Esophagus (tissue), 2 donors: ENCODE measurements around the gene POLR3H. TPM values are rescaled to one million over a fixed set of nuclear protein-coding genes. Genes with fewer than 3 reads are reported as not detected.

Source experiments
- H3K27ac ChIP-seq, 2 donors: one replicate each; pipeline ENCODE4 v1.5.1; 2013; ENCODE audit warnings: low read depth in 2 of 2, mild to moderate bottlenecking in 2 of 2, inconsistent platforms in 1 of 2, low read length in 1 of 2, moderate library complexity in 1 of 2
- H3K27me3 ChIP-seq, 2 donors: one replicate each; pipeline ENCODE4 v1.6.1; 2013; ENCODE audit warnings: low read length in 2 of 2, control low read depth in 1 of 2, mild to moderate bottlenecking in 1 of 2; ENCODE audit not compliant: insufficient read depth in 2 of 2, control insufficient read depth in 1 of 2
- H3K36me3 ChIP-seq, 2 donors: one replicate each; pipeline ENCODE4 v1.6.1; 2013; ENCODE audit warnings: low read length in 1 of 2; ENCODE audit not compliant: control insufficient read depth in 2 of 2, insufficient read depth in 2 of 2
- H3K4me1 ChIP-seq, 2 donors: one replicate each; pipeline ENCODE4 v1.6.1; 2013; ENCODE audit warnings: low read length in 1 of 2; ENCODE audit not compliant: control insufficient read depth in 2 of 2, insufficient read depth in 2 of 2
- H3K4me3 ChIP-seq, 2 donors: one replicate each; pipeline ENCODE4 v1.5.1; 2013; ENCODE audit warnings: low read length in 2 of 2, mild to moderate bottlenecking in 2 of 2, low read depth in 1 of 2, moderate library complexity in 1 of 2
- H3K9me3 ChIP-seq, 2 donors: one replicate each; pipeline ENCODE4 v1.6.1; 2013; ENCODE audit warnings: mild to moderate bottlenecking in 2 of 2, low read depth in 1 of 2, low read length in 1 of 2, moderate library complexity in 1 of 2; ENCODE audit not compliant: control insufficient read depth in 2 of 2, insufficient read depth in 1 of 2
- WGBS, 2 donors: extraction: QIAGEN DNeasy Blood & Tissue Kit; methylation state at CpG; one replicate each; pipeline ENCODE4 v1.1.7; 2013; 5-methylcytosine and 5-hydroxymethylcytosine counted together
- polyA plus RNA-seq, 2 donors: library from polyadenylated mRNA; stranded (reverse); fragments of 200-250 nt; gene quantifications; one replicate each; pipeline ENCODE4 v1.2.3, GENCODE V29; 2013
- donor health status: healthy with polysubstance abuse.
- donor health status: Bipolar disorder and iron deficiency.

Gene POLR3H
- polyA plus RNA-seq, 2 donors = 24.3 to 25.9 TPM

- H3K36me3 ChIP-seq = peaks cover 0 to 6% of the 10 kb centered on the region in 2 donors
These were observed 52.7 kb downstream of the POLR3H start for GRCh38 chr22:41491374-41492100.

GRCh38 chr22:41488596-41489385 lies 55.5 kb downstream of the POLR3H start:
- Histone ChIP-seq H3K27me3 (no peaks in the 10 kb centered on the region), H3K4me3 (no peak overlapping the region), H3K27ac (no peak overlapping the region), H3K36me3 (no peaks in the 10 kb centered on the region), H3K4me1 (peaks cover 2 to 5% of the 10 kb centered on the region in 2 donors), H3K9me3 (no peaks in the 10 kb centered on the region)
- 70 to 72% methylated on average over 3 of the region's 3 CpGs for WGBS, 2 donors

More at GRCh38 chr22:41491374-41492100, 52.7 kb downstream of the POLR3H start:
- H3K4me3 ChIP-seq = no peak overlapping the region
- H3K9me3 ChIP-seq = no peaks in the 10 kb centered on the region
- WGBS, 2 donors = 71 to 72% methylated on average over 5 of the region's 5 CpGs
- H3K27me3 ChIP-seq = no peaks in the 10 kb centered on the region
- H3K27ac ChIP-seq = no peak overlapping the region
- peaks cover 0 to 3% of the 10 kb centered on the region in 2 donors for H3K4me1 ChIP-seq

- peaks cover 2 to 5% of the 10 kb centered on the region in 2 donors for H3K4me1 ChIP-seq
- H3K36me3 ChIP-seq = no peaks in the 10 kb centered on the region
- peak overlapping the region in 1 of 2 donors; percentile 42 for H3K27ac ChIP-seq
- no peaks in the 10 kb centered on the region for H3K9me3 ChIP-seq
- WGBS, 2 donors = 73 to 83% methylated on average over 4 of the region's 4 CpGs
- no peaks in the 10 kb centered on the region for H3K27me3 ChIP-seq
- no peak overlapping the region for H3K4me3 ChIP-seq
These were observed 56.2 kb downstream of the POLR3H start for GRCh38 chr22:41488076-41488475.

GRCh38 chr22:41487037-41487935 lies 57.0 kb downstream of the POLR3H start:
- Histone ChIP-seq H3K27me3 (no peaks in the 10 kb centered on the region), H3K9me3 (no peaks in the 10 kb centered on the region), H3K27ac (peak overlapping the region in 1 of 2 donors; percentile 42), H3K4me1 (peaks cover 2 to 5% of the 10 kb centered on the region in 2 donors), H3K4me3 (no peak overlapping the region), H3K36me3 (no peaks in the 10 kb centered on the region)
- 60 to 65% methylated on average over 8 of the region's 8 CpGs for WGBS, 2 donors

DNA sequence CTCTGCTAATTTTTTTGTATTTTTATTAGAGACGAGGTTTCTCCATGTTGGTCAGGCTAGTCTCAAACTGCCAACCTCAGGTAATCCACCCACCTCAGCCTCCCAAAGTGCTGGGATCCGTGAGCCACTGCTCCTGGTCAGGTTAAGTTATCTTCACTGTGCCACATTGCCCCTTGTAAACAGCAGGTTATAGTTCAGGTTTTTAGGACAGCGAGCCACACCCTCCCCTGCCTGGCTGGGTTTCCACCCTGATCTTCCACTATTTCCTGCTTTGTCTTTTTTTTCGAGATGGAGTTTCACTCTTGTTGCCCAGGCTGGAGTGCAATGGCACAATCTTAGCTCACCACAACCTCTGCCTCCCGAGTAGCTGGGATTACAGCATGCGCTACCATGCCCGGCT lies 59.2 kb downstream of the POLR3H start:
- H3K27me3 ChIP-seq = no peaks in the 10 kb centered on the region
- WGBS, 2 donors = 54 to 59% methylated on average over 7 of the region's 7 CpGs
- peaks cover 2 to 5% of the 10 kb centered on the region in 2 donors for H3K4me1 ChIP-seq
- no peaks in the 10 kb centered on the region for H3K9me3 ChIP-seq
- peaks cover 0 to 5% of the 10 kb centered on the region in 2 donors for H3K36me3 ChIP-seq
- H3K4me3 ChIP-seq = no peak overlapping the region
- peak overlapping the region in 1 of 2 donors; percentile 52 for H3K27ac ChIP-seq

DNA sequence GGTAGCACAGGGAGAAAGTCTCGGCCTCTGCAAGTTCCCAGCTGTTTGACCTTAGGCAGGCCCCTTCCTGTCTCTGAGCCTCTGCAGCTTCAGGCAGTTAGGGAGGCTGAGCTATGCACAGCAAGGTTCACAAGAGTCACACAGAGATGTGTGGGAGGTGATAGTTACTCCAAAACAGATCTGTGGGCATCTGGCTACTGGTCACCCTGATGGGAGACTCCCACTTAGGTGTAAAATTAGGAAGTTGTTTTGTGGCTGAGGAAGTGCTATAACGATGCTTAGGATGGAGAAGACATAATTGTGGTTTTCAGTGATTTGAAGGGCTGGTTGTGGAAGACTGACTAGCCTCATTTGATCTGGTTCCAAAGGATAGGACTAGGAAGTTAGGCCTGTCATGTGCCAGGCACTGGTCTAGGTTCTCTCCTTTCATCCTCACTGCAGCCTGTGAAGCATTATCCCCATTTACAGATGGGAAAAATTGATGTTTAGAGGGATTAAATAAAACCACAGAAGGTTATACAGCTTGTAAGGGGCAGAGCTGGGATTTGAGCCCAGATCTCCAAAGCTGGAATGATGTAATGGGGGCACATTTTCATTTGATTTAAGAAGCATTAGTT lies 61.8 kb downstream of the POLR3H start:
- Histone ChIP-seq H3K27me3 (no peaks in the 10 kb centered on the region), H3K4me1 (peaks cover 2% of the 10 kb centered on the region in 2 donors), H3K9me3 (no peaks in the 10 kb centered on the region), H3K36me3 (peaks cover 0 to 5% of the 10 kb centered on the region in 2 donors), H3K4me3 (no peak overlapping the region), H3K27ac (peak overlapping the region; percentile 38 to 50)
- 39 to 42% methylated on average over 2 of the region's 2 CpGs for WGBS, 2 donors

DNA sequence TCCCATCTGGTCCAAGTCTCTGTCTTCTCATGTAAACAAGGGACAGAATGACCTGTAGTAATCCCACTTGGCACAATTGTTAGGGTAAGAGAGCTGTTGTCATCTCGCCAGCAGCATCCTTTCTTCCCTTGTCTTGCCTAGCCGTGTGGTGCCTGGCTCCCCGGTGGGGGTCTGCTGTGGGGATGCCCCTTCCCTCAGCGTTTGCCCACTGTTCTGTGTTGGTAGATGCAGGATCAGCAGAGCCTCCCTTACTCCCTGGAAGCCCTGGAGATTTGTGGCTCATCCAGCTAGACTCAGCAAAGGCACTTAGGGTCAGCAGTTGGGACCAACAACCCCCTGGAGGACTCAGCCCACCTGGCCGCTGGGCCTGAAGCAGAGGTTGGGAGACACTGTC lies 62.3 kb downstream of the POLR3H start:
- no peak overlapping the region for H3K4me3 ChIP-seq
- H3K9me3 ChIP-seq = no peaks in the 10 kb centered on the region
- peaks cover 0 to 5% of the 10 kb centered on the region in 2 donors for H3K36me3 ChIP-seq
- H3K27ac ChIP-seq = peak overlapping the region; percentile 38 to 50
- 61 to 70% methylated on average over 5 of the region's 5 CpGs for WGBS, 2 donors
- no peaks in the 10 kb centered on the region for H3K27me3 ChIP-seq
- H3K4me1 ChIP-seq = peaks cover 2% of the 10 kb centered on the region in 2 donors

DNA sequence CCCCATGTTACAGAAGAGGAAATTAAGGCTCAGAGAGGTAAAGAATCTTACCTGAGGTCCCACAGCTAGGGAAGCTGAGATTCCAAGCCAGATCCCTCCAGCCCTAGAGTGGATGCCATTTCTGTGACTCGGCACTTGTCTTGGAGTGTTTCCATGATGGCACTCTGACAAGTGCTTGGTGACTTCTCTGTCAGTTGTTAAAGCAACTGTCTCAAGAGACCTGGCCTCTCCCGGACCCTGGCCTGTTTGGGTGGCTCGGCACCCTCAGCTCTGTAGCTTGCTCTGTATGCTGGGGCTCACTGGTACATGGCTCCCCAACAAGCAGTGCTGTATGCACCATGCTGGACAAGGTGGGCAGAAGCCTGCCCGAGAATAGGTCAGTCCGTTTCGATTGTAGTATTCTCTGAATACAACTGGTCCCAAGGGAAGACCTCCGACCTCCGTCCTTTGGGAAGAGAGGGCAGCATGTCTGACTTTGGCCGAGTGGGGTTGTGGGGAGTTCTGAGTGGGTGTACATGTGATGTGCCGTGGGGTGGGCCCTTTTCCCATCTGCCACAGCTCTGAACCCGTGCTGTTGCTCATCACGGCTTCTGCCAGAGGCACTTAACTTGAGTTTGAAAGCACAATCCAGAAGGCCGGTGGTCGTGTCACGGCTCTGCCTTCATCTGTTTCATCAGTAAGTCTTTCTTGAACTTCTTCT lies 63.0 kb downstream of the POLR3H start:
- H3K27me3 ChIP-seq = no peaks in the 10 kb centered on the region
- H3K36me3 ChIP-seq = peaks cover 0 to 5% of the 10 kb centered on the region in 2 donors
- peaks cover 2% of the 10 kb centered on the region in 2 donors for H3K4me1 ChIP-seq
- 68 to 70% methylated on average over 15 of the region's 15 CpGs for WGBS, 2 donors
- no peaks in the 10 kb centered on the region for H3K9me3 ChIP-seq
- H3K4me3 ChIP-seq = no peak overlapping the region
- peak overlapping the region; percentile 42 to 74 for H3K27ac ChIP-seq
